ENCODE data around the gene SUSD3.

The SUSD3 gene

DNA sequence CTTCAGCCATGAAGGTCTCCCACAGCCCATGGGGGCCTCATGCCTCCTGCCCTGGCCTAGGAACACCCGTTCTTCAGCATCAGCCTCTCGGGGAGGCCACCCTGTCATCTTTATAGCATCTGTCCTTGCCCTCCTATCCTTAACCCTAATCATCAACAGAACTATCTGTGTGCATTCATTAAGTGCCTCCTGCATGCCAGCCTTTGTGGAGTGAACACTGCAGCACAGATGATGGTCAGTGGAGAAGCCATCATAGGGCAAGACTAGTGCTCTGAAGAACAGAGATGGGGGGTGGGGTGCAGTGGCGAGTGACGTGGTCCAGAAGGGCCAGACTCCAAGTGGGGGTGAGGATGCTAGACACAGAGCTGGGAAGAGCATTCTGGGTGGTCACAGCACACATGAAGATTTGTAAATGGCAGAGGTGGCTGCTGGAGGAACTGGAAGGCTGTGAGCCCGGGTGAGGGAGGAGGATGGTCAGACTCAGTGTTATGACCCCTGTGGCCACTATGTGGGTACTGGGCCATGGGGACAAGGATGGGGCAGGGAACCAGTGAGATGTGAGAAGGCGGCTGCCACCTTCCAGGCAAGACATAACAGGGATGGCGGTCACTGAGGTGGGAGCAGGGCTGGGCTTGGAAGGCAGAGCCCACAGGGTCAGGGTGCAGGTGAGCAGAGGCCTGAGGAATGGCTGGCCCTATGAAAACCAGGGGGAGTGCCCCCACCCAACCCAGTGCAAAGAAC is 33.9 kb downstream of the SUSD3 start:
- H3K9me3 ChIP-seq (replicated peaks in 1 of 11): peaks cover 0 to 43% (median 16%) of the 10 kb centered on the region in 11 experiments; a peak in 17 of 22 replicates
- H3K36me3 ChIP-seq: peaks cover 0 to 8% (median 0%) of the 10 kb centered on the region in 11 experiments; a peak in 3 of 22 replicates
- H3K27me3 ChIP-seq: no peaks in the 10 kb centered on the region
- H3K4me1 ChIP-seq: peaks cover 39 to 88% (median 80%) of the 10 kb centered on the region in 10 experiments
- peak overlapping the region; percentile 6 to 99 (median 97); a peak in 20 of 22 replicates for H3K27ac ChIP-seq
- TF ChIP-seq Cebpa-rat (IDR thresholded peaks at IDR 0.05): no peak
- peak overlapping the region; percentile 81 to 94 (median 87) for H3K4me2 ChIP-seq
- peak overlapping the region; percentile 25 to 92 (median 87); a peak in 16 of 22 replicates for H3K9ac ChIP-seq
- peaks cover 0 to 13% (median 0%) of the 10 kb centered on the region in 11 experiments; a peak in 6 of 22 replicates for H4K20me1 ChIP-seq
- peak overlapping the region in 4 of 10 experiments; percentile 0 to 32 (median 10); a peak in 3 of 20 replicates for H3K4me3 ChIP-seq

DNA sequence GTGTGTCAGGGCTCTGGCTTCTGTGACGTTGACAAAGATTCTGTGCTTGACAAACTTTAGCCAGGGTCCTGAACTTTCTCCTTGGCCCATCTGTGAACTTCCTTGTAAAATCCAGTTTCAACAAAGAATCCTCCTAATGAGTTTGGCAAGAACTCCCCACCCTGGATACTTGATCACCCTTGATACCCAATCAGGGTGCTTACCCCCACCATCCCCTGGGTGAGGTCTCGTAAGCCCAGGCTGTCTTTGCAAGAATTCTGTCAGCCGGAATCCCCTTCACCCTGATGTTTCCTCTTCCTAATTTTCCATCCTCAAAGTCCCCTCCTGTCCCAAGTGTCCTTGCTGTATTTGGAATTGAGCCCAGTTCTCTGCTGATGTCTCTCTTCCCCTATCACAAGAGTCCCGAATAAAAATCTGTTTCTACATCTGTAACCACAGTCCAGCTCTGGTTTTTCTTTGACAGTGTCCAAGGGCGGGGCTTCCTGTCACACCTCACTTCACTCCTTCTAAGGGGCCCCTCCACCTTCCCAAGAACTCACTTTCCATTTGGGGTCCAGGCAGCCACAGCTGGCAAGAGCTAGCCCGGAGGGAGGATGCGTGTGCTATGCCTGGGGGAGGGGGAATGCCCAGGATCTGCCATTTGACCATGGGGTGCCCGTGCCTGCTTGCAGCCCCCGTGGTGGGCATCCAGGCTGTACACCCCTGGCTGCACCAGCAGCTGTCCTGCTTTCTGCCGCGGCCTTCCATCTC is 34.8 kb downstream of the SUSD3 start:
- peak overlapping the region; percentile 6 to 99 (median 97); a peak in 20 of 22 replicates for H3K27ac ChIP-seq
- H3K4me3 ChIP-seq: peak overlapping the region in 4 of 10 experiments; percentile 10 to 20 (median 15); a peak in 7 of 20 replicates
- peak in 1 of 11 experiments; percentile 73; a peak in 2 of 22 replicates for TF ChIP-seq Cebpa-rat (IDR thresholded peaks at IDR 0.05)
- H3K9ac ChIP-seq: peak overlapping the region; percentile 25 to 92 (median 87); a peak in 18 of 22 replicates
- H3K4me1 ChIP-seq: peaks cover 46 to 88% (median 81%) of the 10 kb centered on the region in 10 experiments
- H3K9me3 ChIP-seq (replicated peaks in 1 of 11): peaks cover 0 to 40% (median 16%) of the 10 kb centered on the region in 11 experiments; a peak in 17 of 22 replicates
- H4K20me1 ChIP-seq: peaks cover 0 to 22% (median 4%) of the 10 kb centered on the region in 11 experiments; a peak in 7 of 22 replicates
- peaks cover 0 to 8% (median 0%) of the 10 kb centered on the region in 11 experiments; a peak in 3 of 22 replicates for H3K36me3 ChIP-seq
- no peaks in the 10 kb centered on the region for H3K27me3 ChIP-seq
- H3K4me2 ChIP-seq: peak overlapping the region; percentile 81 to 94 (median 87)

DNA sequence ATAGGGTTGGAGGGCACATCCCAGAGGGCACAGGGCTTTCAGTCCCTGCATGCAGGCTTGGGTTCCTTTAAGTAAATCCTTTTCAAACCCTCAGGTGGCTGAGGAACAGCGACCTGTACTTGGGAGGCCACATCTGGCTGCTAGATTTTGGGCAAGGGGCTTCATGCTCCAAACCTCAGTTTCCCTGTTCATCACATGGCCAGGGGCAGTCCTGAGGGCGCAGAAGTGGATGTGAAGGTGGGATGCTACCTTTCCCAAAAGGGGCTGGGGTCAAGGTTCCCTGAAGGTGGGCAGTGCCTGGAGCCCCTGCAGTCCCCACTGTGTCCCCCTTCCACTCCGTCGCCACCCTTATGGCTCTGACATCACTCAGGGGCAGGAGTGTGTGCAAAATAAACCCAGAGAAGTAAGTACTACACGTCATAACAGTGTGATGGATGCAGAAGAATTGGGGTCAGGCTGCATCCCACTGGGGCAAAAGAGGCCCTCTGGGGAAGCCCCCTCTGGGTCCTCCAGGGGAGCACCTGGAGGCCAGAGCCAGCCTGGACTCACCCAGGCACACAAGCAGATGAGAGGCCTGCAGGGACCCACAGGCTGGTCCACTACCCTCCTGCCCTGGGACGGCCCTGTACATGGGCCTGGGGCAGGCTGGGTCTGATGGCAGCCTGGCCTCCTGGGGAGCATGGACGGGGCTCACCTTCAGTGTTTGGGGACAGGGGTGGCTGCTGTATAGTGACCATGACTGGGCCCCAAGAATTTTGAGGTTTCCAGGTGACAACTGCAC is 35.6 kb downstream of the SUSD3 start:
- Histone ChIP-seq H3K4me2 (peak overlapping the region; percentile 81 to 94 (median 87)), H4K20me1 (peaks cover under 1 to 29% (median 9%) of the 10 kb centered on the region in 11 experiments; a peak in 15 of 22 replicates), H3K27me3 (no peaks in the 10 kb centered on the region), H3K27ac (peak overlapping the region; percentile 92 to 99 (median 97); a peak in 21 of 22 replicates), H3K4me1 (peaks cover 53 to 88% (median 79%) of the 10 kb centered on the region in 10 experiments), H3K9me3 (replicated peaks in 1 of 11) (peaks cover 0 to 32% (median 16%) of the 10 kb centered on the region in 11 experiments; a peak in 17 of 22 replicates), H3K9ac (peak overlapping the region; percentile 25 to 92 (median 87); a peak in 20 of 22 replicates), H3K36me3 (peaks cover 0 to 8% (median 0%) of the 10 kb centered on the region in 11 experiments; a peak in 4 of 22 replicates), H3K4me3 (peak overlapping the region in 5 of 10 experiments; percentile 20 to 58 (median 57); a peak in 5 of 20 replicates)
- no peak for TF ChIP-seq Cebpa-rat (IDR thresholded peaks at IDR 0.05)

DNA sequence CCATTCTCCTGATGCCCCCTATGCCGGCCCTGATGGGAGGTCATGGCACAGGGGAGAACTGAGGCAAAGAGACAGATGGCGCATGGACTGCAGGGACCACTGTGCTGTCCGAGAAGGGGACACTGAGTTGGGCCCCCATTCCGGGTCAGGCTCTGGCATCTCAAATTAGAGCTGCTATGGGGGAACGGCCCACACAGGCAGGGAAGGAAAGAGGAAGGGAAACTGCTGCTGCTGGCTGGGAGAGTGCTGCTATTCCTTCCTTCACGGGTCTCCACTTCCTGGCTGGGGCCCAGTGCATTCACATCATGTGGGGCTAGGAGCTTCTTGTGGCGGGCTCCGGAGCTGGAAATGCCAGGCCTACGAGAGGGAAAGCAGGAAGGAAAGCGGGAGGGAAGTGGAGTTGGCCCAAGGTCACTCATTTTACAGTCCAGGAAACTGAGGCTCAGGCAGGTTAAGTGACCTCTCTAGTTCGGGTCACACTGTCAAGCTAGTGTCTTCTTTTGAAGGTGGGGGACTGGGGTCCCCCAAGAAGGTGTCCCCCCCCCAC is 36.2 kb downstream of the SUSD3 start:
- Histone ChIP-seq H3K4me2 (peak overlapping the region; percentile 81 to 94 (median 87)), H3K27me3 (no peaks in the 10 kb centered on the region), H3K9me3 (replicated peaks in 1 of 11) (peaks cover 0 to 26% (median 16%) of the 10 kb centered on the region in 11 experiments; a peak in 17 of 22 replicates), H3K36me3 (peaks cover 0 to 13% (median 2%) of the 10 kb centered on the region in 11 experiments; a peak in 8 of 22 replicates), H4K20me1 (peaks cover 7 to 35% (median 15%) of the 10 kb centered on the region in 11 experiments; a peak in 16 of 22 replicates), H3K4me3 (peak overlapping the region; percentile 45 to 66 (median 56)), H3K27ac (peak overlapping the region; percentile 92 to 99 (median 97)), H3K9ac (peak overlapping the region; percentile 75 to 93 (median 88)), H3K4me1 (peaks cover 60 to 88% (median 79%) of the 10 kb centered on the region in 10 experiments)
- TF ChIP-seq Cebpa-rat (IDR thresholded peaks at IDR 0.05): no peak

DNA sequence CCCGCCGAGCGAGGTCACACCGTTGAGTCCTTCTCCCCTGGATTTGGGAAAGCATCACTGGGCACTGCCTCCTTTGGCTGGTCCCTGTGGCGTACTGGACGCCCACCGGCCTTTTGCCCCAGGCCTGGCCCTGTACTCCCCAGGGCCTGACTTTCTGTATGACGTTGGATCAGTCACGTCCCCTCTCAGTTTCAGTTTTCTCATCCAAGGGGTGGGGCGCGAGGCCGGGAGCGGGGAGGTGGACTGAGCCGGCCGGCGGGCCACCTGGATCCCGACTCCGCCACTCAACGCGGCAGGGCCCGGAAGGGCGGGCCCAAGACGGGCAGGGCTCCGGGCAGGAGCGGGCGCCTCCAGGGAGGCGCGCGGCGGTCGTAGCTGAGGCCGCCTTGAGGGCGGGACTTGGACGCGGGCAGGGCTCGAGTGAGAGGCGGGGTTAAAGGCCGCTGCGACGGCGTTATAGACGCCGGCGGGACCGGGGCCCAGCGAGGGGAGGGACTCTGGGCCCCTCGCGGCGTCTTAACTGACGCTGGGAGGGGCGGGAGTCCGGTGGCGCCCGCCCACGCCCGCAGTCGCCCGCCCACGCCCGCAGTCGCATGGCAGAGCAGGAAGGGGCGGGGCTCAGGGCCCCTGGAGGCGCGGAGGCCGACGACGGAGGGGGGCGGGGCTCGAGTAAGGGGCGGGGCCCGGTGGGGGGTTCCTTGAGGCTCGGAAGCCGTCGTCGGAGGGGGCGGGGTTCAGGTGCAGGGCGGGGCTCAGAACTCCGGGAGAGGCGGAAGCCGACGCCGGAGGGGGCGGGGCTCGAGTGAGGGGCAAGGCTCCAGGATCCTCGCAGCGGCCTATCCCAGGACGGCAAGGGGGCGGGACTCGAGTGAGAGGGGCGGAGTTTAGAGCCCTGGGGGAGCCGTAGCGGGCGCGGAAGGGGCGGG is 37.0 kb downstream of the SUSD3 start:
- Histone ChIP-seq H3K4me3 (peak overlapping the region; percentile 57 to 100 (median 97)), H3K4me1 (peaks cover 67 to 88% (median 81%) of the 10 kb centered on the region in 10 experiments), H3K9ac (peak overlapping the region; percentile 75 to 93 (median 90)), H3K27ac (peak overlapping the region; percentile 92 to 99 (median 97)), H4K20me1 (peaks cover 10 to 38% (median 23%) of the 10 kb centered on the region in 11 experiments; a peak in 16 of 22 replicates), H3K36me3 (peaks cover 0 to 20% (median 10%) of the 10 kb centered on the region in 11 experiments; a peak in 16 of 22 replicates), H3K4me2 (peak overlapping the region; percentile 81 to 94 (median 87)), H3K27me3 (no peaks in the 10 kb centered on the region), H3K9me3 (replicated peaks in 1 of 11) (peaks cover 0 to 18% (median 11%) of the 10 kb centered on the region in 11 experiments; a peak in 18 of 22 replicates)
- no peak for TF ChIP-seq Cebpa-rat (IDR thresholded peaks at IDR 0.05)

DNA sequence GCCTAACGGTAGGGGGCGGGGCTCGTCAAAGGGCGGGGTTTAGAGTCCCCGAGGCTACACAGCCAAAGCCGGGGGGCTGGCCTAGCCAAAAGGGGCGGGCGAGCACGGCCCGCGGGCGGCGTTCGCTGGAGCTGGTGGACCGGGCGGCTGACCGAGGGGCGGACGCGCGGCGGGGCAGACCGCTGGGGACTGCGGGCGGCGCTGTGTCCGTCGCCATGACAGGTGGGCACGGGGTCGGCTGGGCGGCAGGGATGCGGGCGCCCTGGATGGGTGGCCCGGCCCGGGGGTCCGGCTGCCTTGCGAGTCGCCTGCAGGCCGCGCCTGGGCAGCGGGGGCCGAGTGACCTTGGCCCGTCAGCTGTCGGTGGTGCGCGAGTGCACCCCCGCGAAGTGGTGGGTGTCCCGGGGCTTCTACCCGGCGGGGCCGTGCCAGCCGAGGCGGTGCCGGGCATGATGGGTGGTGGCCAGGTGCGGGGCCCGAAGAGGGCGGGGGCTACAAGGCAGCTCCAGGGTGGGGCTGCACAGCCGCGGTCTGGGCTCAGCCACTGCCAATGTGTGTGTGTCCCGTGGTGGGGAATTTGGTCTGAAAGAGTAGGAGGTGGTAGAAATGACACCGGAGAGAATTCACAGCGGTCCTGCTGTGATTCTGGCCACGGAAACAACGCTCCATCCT is 37.8 kb downstream of the SUSD3 start, which contains the start of gene CARD19:
Gene CARD19 (plus strand): TSS at position 87 of the 672 bp plus-strand sequence. CDS start 129 bp downstream, at position 216.
- H3K4me3 ChIP-seq: peak within 1 kb of the TSS; percentile 90 to 100 (median 98)
- peaks cover 7 to 21% (median 17%) of the 10 kb centered on the region in 11 experiments; a peak in 20 of 22 replicates for H3K36me3 ChIP-seq
- peak within 1 kb of the TSS; percentile 88 to 94 (median 91) for H3K9ac ChIP-seq
- peaks cover 75 to 80% (median 78%) of the 10 kb centered on the region in 10 experiments for H3K4me1 ChIP-seq
- peak within 1 kb of the TSS; percentile 95 to 100 (median 98) for H3K4me2 ChIP-seq
- H3K9me3 ChIP-seq (replicated peaks in 1 of 11): peaks cover 7 to 17% (median 9%) of the 10 kb centered on the region in 11 experiments; a peak in 21 of 22 replicates
- H3K27ac ChIP-seq: peak within 1 kb of the TSS; percentile 92 to 99 (median 97)
- H3K27me3 ChIP-seq: no peaks in the 10 kb centered on the region
- H4K20me1 ChIP-seq: peaks cover 10 to 44% (median 25%) of the 10 kb centered on the region in 11 experiments; a peak in 16 of 22 replicates
- TF ChIP-seq Cebpa-rat (IDR thresholded peaks at IDR 0.05): no peak

Data from BLaER1 treated with 17β-estradiol and CSF1 and Interleukin-3, amounts not matched to agents 10 nM and 100 nM (cell line).